GM10266 (cell line): Measurements from ENCODE around the gene P3H4.
A peak's percentile ranks its signal among the peaks of the same experiment; 100 is the strongest.
"Not testable (repeated sequence)": the region's sequence is repeated elsewhere in the genome, so short reads cannot be mapped to it uniquely, and the experiment has no call there.

Experiments used
- DNase-seq: peaks from one replicate; pipeline ENCODE4 v3.0.0; 2012; ENCODE audit errors: extremely low spot score
- CTCF ChIP-seq: IDR thresholded peaks from 2 replicates; pipeline ENCODE4 v1.5.1; 2012; ENCODE audit warnings: mild to moderate bottlenecking, low read depth; ENCODE audit not compliant: control insufficient read depth, insufficient read depth; ENCODE audit errors: missing control alignments

The P3H4 gene

GRCh38 chr17:41784207-41784744 lies 27.5 kb downstream of the P3H4 start:
- peak; percentile 67 for DNase-seq
- TF ChIP-seq CTCF, result no peak

- TF ChIP-seq CTCF, result no peak
- no peak for DNase-seq
These were observed 29.6 kb downstream of the P3H4 start for GRCh38 chr17:41782142-41782541.

- TF ChIP-seq CTCF, result no peak
- no peak for DNase-seq
These were observed 30.2 kb downstream of the P3H4 start for GRCh38 chr17:41781404-41782110.

DNA sequence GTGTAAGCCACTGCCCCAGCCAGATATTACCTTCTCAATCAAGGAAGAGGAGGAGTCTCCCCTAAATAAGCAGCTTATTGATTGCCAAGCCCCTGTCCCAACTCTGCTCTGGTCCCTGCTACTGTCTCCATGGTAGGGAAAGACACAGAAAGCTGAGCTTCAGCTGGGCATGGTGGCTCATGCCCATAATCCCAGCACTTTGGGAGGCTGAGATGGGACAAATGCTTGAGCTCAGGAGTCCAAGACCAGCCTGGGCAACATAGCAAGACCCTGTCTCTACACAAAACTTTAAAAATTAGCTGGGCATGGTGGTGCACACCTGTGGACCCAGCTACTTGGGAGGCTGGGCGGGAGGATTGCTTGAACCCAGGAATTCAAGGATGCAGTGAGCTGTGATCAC lies 31.8 kb downstream of the P3H4 start:
- TF ChIP-seq CTCF, result no peak
- DNase-seq, result no peak

DNA sequence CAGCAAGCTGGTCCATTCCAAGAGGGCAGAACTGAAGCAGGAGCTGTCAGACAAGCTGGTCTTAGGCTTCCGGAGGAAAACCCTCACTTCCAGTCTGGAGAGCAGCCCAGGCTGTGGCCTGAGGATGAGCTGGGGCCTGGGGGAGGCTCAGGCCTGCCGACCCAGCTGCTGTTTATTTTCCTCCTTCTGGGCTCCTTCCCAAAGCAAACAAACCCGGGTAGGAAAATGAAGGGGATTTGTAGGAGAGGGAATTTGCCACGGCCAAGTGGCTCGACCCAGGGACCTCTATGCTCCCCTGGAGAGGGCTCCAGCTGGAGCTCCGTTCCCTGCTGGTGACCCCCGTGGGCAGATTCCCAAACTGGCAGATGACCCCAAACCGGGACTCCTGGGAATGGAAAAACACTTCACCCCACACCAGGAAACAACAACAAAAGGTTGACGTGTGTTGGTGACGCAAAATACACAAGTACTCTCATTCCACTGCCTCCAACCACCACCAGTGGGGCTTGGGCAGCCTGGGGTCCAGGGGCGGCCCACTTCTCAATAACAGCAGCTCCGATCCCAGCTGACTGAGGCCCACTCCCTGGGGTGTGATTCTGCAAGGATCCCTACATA lies 34.1 kb downstream of the P3H4 start:
- no peak for DNase-seq
- no peak for TF ChIP-seq CTCF

DNA sequence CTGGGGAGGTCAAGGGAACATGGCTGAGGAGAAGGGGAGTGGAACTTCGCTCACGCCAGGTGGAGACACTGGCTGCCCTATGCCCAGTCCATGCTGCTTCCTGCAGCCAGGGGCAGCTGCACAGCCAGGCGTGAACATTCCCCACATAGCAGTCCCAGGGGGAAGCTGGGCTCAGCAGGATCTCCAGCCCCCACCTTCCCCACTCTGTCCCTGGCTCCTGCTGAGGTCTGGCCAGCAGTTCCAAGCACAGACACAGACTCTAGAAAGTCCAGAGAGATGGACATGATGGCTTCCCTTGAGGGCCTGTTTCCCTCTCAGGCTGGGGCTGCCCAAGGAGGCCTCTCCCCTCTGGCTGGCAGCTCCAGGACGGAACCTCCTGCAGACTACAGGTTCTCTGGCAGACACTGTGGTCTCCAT lies 34.6 kb downstream of the P3H4 start:
- no peak for TF ChIP-seq CTCF
- no peak for DNase-seq

DNA sequence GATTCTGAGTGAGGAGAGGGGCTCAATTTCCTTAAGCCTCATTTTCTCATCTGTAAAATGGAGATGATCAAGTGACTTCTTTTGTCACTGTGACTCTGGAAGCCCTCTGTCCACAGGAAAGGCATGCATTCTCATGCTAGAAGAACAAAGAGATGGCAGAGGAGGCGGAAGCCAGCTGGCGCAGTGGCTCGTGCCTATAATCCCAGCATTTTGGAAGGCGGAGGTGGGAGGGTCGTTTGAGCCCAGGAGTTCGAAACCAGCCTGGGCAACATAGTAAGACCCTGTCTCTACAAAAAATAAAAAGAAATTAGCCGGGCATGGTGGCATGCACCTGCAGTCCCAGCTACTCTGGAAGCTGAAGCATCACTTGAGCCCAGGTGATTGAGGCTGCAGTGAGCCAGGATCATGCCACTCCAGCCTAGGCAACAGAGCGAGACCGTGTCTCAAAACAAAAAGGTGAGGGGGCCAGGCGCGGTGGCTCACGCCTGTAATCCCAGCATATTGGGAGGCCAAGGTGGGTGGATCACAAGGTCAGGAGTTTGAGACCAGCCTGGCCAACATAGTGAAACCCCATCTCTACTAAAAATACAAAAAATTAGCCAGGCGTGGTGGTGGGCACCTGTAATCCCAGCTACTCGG lies 35.4 kb downstream of the P3H4 start:
- DNase-seq, result not testable (repeated sequence)
